HEK293 (cell line): ENCODE measurements around the gene NLGN1.

Experiments used
- FEZF1 ChIP-seq: fragments of 450-650 bp; formaldehyde crosslinking; IDR thresholded peaks from 2 replicates; pipeline ENCODE4 v1.5.1; 2016; ENCODE audit warnings: missing biosample characterization, missing genetic modification characterization
- SP2 ChIP-seq: fragments of 450-650 bp; formaldehyde crosslinking; IDR thresholded peaks from 2 replicates; pipeline ENCODE4 v1.5.1; 2016; ENCODE audit warnings: missing biosample characterization, missing genetic modification characterization
- YY1 ChIP-seq: fragments of 450-650 bp; formaldehyde crosslinking; IDR thresholded peaks from 2 replicates; pipeline ENCODE4 v1.5.1; 2018; ENCODE audit warnings: missing biosample characterization, missing genetic modification characterization
- ZEB2 ChIP-seq: fragments of 450-650 bp; formaldehyde crosslinking; IDR thresholded peaks from 2 replicates; pipeline ENCODE4 v1.5.1; 2016; ENCODE audit warnings: missing biosample characterization, missing genetic modification characterization
- TF ChIP-seq, protein P1 (sequence below): fragments of 450-650 bp; formaldehyde crosslinking; IDR thresholded peaks from 2 replicates; pipeline ENCODE4 v1.5.1; 2016; ENCODE audit warnings: missing biosample characterization, missing genetic modification characterization
- TF ChIP-seq, protein P2 (sequence below): fragments of 450-650 bp; formaldehyde crosslinking; IDR thresholded peaks from 2 replicates; pipeline ENCODE4 v1.5.1; 2016; ENCODE audit warnings: missing biosample characterization, missing genetic modification characterization
- TF ChIP-seq, protein P3 (sequence below): sonication (generic); formaldehyde crosslinking; IDR thresholded peaks from 2 replicates; pipeline ENCODE4 v1.8.1; 2022; ENCODE audit warnings: mild to moderate bottlenecking, moderate library complexity, missing genetic modification reagents
- TF ChIP-seq, protein P4 (sequence below): fragments of 450-650 bp; formaldehyde crosslinking; IDR thresholded peaks from 2 replicates; pipeline ENCODE4 v1.5.1; 2017; ENCODE audit warnings: missing biosample characterization, missing genetic modification characterization

DNA sequence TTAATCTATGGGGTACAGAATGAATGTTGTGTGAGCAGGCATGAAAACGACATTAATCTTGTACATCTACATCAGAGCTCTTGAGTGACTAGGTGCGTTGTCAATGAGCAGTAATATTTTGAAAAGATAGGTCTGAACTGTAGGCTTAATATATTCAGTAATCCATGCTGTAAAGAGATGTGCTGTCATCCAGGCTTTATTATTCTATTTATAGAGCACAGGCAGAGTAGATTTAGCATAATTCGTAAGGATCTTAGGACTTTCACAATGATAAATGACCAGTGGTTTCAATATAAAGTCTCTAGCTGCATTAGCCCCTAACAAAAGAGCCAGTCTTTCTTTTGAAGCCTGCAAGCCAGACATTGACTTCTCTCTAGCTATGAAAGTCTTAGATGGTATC is 43.0 kb downstream of the NLGN1 start:
- TF ChIP-seq, protein P1, sequence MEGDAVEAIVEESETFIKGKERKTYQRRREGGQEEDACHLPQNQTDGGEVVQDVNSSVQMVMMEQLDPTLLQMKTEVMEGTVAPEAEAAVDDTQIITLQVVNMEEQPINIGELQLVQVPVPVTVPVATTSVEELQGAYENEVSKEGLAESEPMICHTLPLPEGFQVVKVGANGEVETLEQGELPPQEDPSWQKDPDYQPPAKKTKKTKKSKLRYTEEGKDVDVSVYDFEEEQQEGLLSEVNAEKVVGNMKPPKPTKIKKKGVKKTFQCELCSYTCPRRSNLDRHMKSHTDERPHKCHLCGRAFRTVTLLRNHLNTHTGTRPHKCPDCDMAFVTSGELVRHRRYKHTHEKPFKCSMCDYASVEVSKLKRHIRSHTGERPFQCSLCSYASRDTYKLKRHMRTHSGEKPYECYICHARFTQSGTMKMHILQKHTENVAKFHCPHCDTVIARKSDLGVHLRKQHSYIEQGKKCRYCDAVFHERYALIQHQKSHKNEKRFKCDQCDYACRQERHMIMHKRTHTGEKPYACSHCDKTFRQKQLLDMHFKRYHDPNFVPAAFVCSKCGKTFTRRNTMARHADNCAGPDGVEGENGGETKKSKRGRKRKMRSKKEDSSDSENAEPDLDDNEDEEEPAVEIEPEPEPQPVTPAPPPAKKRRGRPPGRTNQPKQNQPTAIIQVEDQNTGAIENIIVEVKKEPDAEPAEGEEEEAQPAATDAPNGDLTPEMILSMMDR (tag by site-specific recombination): no peak
- no peak for TF ChIP-seq FEZF1 (tag by site-specific recombination)
- TF ChIP-seq SP2: no peak
- no peak for TF ChIP-seq YY1
- TF ChIP-seq, protein P2, sequence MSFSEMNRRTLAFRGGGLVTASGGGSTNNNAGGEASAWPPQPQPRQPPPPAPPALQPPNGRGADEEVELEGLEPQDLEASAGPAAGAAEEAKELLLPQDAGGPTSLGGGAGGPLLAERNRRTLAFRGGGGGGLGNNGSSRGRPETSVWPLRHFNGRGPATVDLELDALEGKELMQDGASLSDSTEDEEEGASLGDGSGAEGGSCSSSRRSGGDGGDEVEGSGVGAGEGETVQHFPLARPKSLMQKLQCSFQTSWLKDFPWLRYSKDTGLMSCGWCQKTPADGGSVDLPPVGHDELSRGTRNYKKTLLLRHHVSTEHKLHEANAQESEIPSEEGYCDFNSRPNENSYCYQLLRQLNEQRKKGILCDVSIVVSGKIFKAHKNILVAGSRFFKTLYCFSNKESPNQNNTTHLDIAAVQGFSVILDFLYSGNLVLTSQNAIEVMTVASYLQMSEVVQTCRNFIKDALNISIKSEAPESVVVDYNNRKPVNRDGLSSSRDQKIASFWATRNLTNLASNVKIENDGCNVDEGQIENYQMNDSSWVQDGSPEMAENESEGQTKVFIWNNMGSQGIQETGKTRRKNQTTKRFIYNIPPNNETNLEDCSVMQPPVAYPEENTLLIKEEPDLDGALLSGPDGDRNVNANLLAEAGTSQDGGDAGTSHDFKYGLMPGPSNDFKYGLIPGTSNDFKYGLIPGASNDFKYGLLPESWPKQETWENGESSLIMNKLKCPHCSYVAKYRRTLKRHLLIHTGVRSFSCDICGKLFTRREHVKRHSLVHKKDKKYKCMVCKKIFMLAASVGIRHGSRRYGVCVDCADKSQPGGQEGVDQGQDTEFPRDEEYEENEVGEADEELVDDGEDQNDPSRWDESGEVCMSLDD (tag by site-specific recombination): no peak
- TF ChIP-seq, protein P3, sequence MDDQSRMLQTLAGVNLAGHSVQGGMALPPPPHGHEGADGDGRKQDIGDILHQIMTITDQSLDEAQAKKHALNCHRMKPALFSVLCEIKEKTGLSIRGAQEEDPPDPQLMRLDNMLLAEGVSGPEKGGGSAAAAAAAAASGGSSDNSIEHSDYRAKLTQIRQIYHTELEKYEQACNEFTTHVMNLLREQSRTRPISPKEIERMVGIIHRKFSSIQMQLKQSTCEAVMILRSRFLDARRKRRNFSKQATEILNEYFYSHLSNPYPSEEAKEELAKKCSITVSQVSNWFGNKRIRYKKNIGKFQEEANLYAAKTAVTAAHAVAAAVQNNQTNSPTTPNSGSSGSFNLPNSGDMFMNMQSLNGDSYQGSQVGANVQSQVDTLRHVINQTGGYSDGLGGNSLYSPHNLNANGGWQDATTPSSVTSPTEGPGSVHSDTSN (CRISPR knock-in tag): no peak
- TF ChIP-seq, protein P4, sequence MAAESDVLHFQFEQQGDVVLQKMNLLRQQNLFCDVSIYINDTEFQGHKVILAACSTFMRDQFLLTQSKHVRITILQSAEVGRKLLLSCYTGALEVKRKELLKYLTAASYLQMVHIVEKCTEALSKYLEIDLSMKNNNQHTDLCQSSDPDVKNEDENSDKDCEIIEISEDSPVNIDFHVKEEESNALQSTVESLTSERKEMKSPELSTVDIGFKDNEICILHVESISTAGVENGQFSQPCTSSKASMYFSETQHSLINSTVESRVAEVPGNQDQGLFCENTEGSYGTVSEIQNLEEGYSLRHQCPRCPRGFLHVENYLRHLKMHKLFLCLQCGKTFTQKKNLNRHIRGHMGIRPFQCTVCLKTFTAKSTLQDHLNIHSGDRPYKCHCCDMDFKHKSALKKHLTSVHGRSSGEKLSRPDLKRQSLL (tag by site-specific recombination): no peak
- TF ChIP-seq ZEB2 (tag by site-specific recombination): no peak
